Left ventricle myocardium inferior (tissue), 1 donor: ENCODE measurements around the gene MLH1. TPM values are rescaled to one million over a fixed set of nuclear protein-coding genes. Genes with fewer than 3 reads are reported as not detected.
"Not testable (repeated sequence)": the region's sequence is repeated elsewhere in the genome, so short reads cannot be mapped to it uniquely, and the experiment has no call there.

Source experiments
- DNase-seq: peaks from one replicate; pipeline ENCODE4 v3.0.0-alpha.2; 2020
- H3K27ac ChIP-seq: fragments of 200-600 bp; replicated peaks from 2 replicates; pipeline ENCODE4 v1.8.0; 2021
- H3K27me3 ChIP-seq: fragments of 200-600 bp; 2 replicates; pipeline ENCODE4 v1.8.0; 2021; ENCODE audit warnings: low read depth
- H3K36me3 ChIP-seq: fragments of 200-600 bp; 2 replicates; pipeline ENCODE4 v1.8.0; 2021
- H3K4me1 ChIP-seq: fragments of 200-600 bp; 2 replicates; pipeline ENCODE4 v1.8.0; 2021
- H3K4me3 ChIP-seq: fragments of 200-600 bp; 2 replicates; pipeline ENCODE4 v1.8.0; 2021; ENCODE audit warnings: mild to moderate bottlenecking, moderate library complexity
- H3K9me3 ChIP-seq: fragments of 200-600 bp; replicated peaks from 2 replicates; pipeline ENCODE4 v1.8.0; 2021
- intact Hi-C: fragments of 100-400 bp; cut with micrococcal nuclease; formaldehyde crosslinking; loops from one replicate; pipeline ENCODE4 v1.11.0; 2022
- total RNA-seq: library from RNA; stranded (reverse); fragmentation: NEBNext Ultra II Directional; extraction: Animal tissue kit (Norgen Biotek cat#: 25700); gene quantifications from one replicate; pipeline ENCODE4 v1.2.1, GENCODE V29; 2021
- TF ChIP-seq, protein P1 (sequence below): fragments of 200-600 bp; IDR thresholded peaks from 2 replicates; pipeline ENCODE4 v1.8.0; 2021; ENCODE audit warnings: antibody characterized with exemption, mild to moderate bottlenecking, borderline replicate concordance
- donor health status: DM: no; HTN: yes; CAD: no; lungs with severe emphysema.

Gene MLH1
- total RNA-seq, 1 donor from 2014 or later: 55.6 TPM

DNA sequence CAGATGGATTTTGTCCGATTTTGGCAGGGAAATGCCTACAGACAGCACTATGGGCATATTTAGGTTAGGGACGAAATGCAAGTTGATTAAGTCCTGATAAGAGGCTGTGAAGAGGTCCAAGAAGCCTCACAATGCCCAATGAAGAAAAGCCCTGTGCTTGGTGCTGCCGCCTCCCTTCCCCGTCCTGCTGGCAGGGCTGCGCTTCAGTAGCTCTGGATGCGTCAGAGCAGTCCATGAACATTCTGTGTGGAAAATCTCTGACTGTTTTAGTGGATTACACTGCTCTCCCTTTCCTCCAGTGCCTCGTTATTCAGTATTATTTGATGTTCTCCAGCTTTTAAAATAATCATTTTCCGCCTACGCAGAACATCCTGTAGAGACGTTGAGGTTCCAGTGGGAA, 39.6 kb downstream of the MLH1 start:
- intact Hi-C loops: no loop called here
- Histone ChIP-seq H3K36me3 (peaks cover 53% of the 10 kb centered on the region), H3K4me3 (no peak overlapping the region)

DNA sequence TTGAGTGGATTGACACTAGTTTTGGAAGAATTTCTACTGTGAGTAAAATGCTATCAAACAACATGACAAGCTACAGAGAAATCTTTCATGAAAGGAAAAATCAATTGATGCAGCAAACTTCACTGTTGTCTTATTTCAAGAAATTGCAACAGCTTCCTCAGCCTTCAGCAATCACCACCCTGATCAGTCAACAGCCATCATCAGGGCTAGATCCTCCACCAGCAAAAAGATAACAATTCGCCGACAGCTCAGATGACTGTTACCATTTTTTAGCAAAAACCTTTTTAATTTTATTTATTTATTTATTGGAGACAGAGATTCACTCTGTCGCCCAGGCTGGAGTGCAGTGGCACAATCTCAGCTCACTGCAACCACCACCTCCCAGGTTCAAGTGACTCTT, 44.0 kb downstream of the MLH1 start:
- intact Hi-C loops: no loop called here
- Histone ChIP-seq H3K4me1 (peaks cover 20% of the 10 kb centered on the region), H3K9me3 (peaks cover 11% of the 10 kb centered on the region), H3K36me3 (peaks cover 72% of the 10 kb centered on the region), H3K4me3 (no peak overlapping the region), H3K27me3 (no peaks in the 10 kb centered on the region), H3K27ac (no peak overlapping the region)
- TF ChIP-seq, protein P1, sequence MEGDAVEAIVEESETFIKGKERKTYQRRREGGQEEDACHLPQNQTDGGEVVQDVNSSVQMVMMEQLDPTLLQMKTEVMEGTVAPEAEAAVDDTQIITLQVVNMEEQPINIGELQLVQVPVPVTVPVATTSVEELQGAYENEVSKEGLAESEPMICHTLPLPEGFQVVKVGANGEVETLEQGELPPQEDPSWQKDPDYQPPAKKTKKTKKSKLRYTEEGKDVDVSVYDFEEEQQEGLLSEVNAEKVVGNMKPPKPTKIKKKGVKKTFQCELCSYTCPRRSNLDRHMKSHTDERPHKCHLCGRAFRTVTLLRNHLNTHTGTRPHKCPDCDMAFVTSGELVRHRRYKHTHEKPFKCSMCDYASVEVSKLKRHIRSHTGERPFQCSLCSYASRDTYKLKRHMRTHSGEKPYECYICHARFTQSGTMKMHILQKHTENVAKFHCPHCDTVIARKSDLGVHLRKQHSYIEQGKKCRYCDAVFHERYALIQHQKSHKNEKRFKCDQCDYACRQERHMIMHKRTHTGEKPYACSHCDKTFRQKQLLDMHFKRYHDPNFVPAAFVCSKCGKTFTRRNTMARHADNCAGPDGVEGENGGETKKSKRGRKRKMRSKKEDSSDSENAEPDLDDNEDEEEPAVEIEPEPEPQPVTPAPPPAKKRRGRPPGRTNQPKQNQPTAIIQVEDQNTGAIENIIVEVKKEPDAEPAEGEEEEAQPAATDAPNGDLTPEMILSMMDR: no peak
- DNase-seq: no peak

More for the DNA sequence above, 39.6 kb downstream of the MLH1 start:
- TF ChIP-seq, protein P1: no peak
- Histone ChIP-seq H3K4me1 (peaks cover 50% of the 10 kb centered on the region), H3K27me3 (no peaks in the 10 kb centered on the region), H3K9me3 (peaks cover 11% of the 10 kb centered on the region), H3K27ac (peak overlapping the region; percentile 85)
- DNase-seq: no peak

DNA sequence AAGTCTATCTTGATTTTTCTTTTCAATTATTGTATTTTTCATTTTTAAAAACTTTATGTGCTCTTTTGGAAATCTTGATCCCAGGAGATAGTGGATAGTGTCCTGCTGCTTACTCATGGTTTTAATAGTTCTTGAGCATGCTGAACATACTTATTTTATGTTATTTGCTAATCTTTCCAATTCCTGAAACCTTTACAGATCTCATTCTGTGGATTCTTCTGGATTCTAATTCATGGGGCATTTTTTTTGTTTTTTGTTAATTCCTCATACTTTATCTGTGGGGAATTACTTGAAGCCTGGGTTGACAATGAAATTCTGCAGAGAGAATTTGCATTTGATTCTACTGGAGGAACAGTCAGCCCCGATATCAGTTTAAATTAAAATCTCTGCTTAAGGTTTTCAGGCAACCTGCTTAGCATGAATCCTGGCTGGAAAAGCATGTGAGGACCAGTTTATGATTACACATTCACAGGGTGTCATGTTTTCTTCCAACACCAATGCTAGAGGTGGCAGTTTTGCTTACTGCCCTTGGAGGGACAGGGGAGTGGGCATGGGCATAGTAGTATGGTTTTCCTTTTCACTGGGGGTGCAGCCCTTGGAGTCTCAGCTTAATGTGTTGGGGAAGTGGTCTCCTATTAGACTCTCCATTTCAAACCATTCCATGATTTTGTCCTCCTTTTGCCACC, 46.0 kb downstream of the MLH1 start:
- no peak overlapping the region for H3K27ac ChIP-seq
- peaks cover 72% of the 10 kb centered on the region for H3K36me3 ChIP-seq
- H3K27me3 ChIP-seq: no peaks in the 10 kb centered on the region
- H3K4me1 ChIP-seq: peaks cover 21% of the 10 kb centered on the region
- no peak overlapping the region for H3K4me3 ChIP-seq
- H3K9me3 ChIP-seq: peaks cover 11% of the 10 kb centered on the region
- intact Hi-C loops: no loop called here
- TF ChIP-seq, protein P1: no peak
- no peak for DNase-seq

GRCh38 chr3:37040231-37040630, 46.9 kb downstream of the MLH1 start:
- no peak for DNase-seq
- Histone ChIP-seq H3K9me3 (peaks cover 11% of the 10 kb centered on the region), H3K4me1 (peaks cover 21% of the 10 kb centered on the region), H3K27ac (no peak overlapping the region), H3K27me3 (no peaks in the 10 kb centered on the region), H3K4me3 (no peak overlapping the region), H3K36me3 (peaks cover 66% of the 10 kb centered on the region)
- TF ChIP-seq, protein P1: no peak
- intact Hi-C loops: no loop called here

GRCh38 chr3:37041546-37042195, 48.4 kb downstream of the MLH1 start:
- H3K36me3 ChIP-seq: peaks cover 53% of the 10 kb centered on the region
- no peak overlapping the region for H3K4me3 ChIP-seq
- intact Hi-C loops: no loop called here
- TF ChIP-seq, protein P1: no peak
- H3K27me3 ChIP-seq: no peaks in the 10 kb centered on the region
- peaks cover 2% of the 10 kb centered on the region for H3K9me3 ChIP-seq
- peaks cover 21% of the 10 kb centered on the region for H3K4me1 ChIP-seq
- H3K27ac ChIP-seq: peak overlapping the region; percentile 16
- DNase-seq: no peak

DNA sequence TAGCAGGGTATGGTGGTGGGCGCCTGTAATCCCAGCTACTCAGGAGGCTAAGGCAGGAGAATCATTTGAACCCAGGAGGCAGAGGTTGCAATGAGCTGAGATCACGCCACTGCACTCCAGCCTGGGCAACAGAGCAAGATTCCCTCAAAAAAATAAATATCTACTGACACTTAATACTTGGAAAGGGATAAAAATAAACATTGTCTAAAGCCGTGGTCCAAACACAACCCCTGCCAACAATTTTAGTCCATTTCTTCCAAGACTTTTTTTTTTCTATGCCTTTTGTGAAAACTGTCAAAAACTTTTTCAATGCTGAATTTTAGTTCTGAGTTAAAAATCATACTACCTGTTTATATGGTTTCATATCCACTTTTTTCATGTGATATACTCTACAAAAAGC, 49.4 kb downstream of the MLH1 start:
- H3K27me3 ChIP-seq, H3K9me3 ChIP-seq, H3K4me3 ChIP-seq, intact Hi-C loops, DNase-seq: not testable (repeated sequence)
- H3K4me1 ChIP-seq: peaks cover 21% of the 10 kb centered on the region
- peaks cover 58% of the 10 kb centered on the region for H3K36me3 ChIP-seq
- peak overlapping the region; percentile 6 for H3K27ac ChIP-seq
